Caco-2 (cell line): ENCODE results near the gene RCOR3. TPM values are rescaled to one million over a fixed set of nuclear protein-coding genes. Genes with fewer than 3 reads are reported as not detected.

Source experiments
- BruUV-seq: library from RNA; stranded (reverse); fragments of 400-500 nt; replicated peaks from 2 replicates; lab custom pipeline; 2021; lab: Mats Ljungman, UMichigan
- CTCF ChIA-PET: fragments of 300-600 bp; sonication (Branson Sonifier 250); formaldehyde crosslinking; loops from one replicate; lab custom pipeline; 2022; ENCODE audit warnings: antibody characterized with exemption; lab: Charles Lee
- POLR2A ChIA-PET: fragments of 300-600 bp; sonication (Branson Sonifier 250); formaldehyde crosslinking; loops from one replicate; lab custom pipeline; 2022; ENCODE audit warnings: antibody characterized with exemption; lab: Charles Lee
- DNase-seq, 2 experiments: peaks; one replicate each; pipeline versions ENCODE4 v3.0.0 to v3.0.0-alpha.2; 2020 to 2022
- H3K27me3 ChIP-seq: replicated peaks from 2 replicates; pipeline ENCODE4 v1.6.0; 2011; ENCODE audit warnings: low read length; ENCODE audit not compliant: control insufficient read depth, insufficient read depth
- H3K36me3 ChIP-seq: 2 replicates; pipeline ENCODE4 v1.5.1; 2011; ENCODE audit warnings: low read length; ENCODE audit not compliant: control insufficient read depth, insufficient read depth
- H3K4me1 ChIP-seq: fragments of 250-450 bp; sonication (Bioruptor Pico); 2 replicates; pipeline ENCODE4 v1.5.1; 2020; ENCODE audit warnings: mild to moderate bottlenecking
- H3K4me3 ChIP-seq: 2 replicates; pipeline ENCODE4 v1.5.1; 2011; ENCODE audit warnings: low read depth, mild to moderate bottlenecking, control low read depth, low read length
- H3K9me3 ChIP-seq: fragments of 250-450 bp; sonication (Bioruptor Pico); 2 replicates; pipeline ENCODE4 v1.5.1; 2020; ENCODE audit warnings: mild to moderate bottlenecking, moderate library complexity
- H3K27ac Mint-ChIP-seq: one replicate; pipeline ENCODE4 v1.8.0; 2022; ENCODE audit warnings: mixed read lengths; ENCODE audit not compliant: unreplicated experiment
- H3K27me3 Mint-ChIP-seq: one replicate; pipeline ENCODE4 v1.8.0; 2022; ENCODE audit warnings: mixed read lengths; ENCODE audit not compliant: insufficient read depth, unreplicated experiment
- H3K36me3 Mint-ChIP-seq: one replicate; pipeline ENCODE4 v1.8.0; 2022; ENCODE audit warnings: mild to moderate bottlenecking, mixed read lengths; ENCODE audit not compliant: insufficient read depth, unreplicated experiment
- H3K4me1 Mint-ChIP-seq: one replicate; pipeline ENCODE4 v1.8.0; 2022; ENCODE audit warnings: low read depth, mixed read lengths; ENCODE audit not compliant: unreplicated experiment
- H3K4me3 Mint-ChIP-seq: one replicate; pipeline ENCODE4 v1.8.0; 2022; ENCODE audit warnings: mild to moderate bottlenecking, moderate library complexity, mixed read lengths; ENCODE audit not compliant: unreplicated experiment
- H3K9me3 Mint-ChIP-seq: one replicate; pipeline ENCODE4 v1.8.0; 2022; ENCODE audit warnings: mixed read lengths; ENCODE audit not compliant: unreplicated experiment
- intact Hi-C: fragments of 100-400 bp; cut with micrococcal nuclease; formaldehyde crosslinking; loops from one replicate; pipeline ENCODE4 v1.10.0; 2022; ENCODE audit not compliant: unreplicated experiment
- total RNA-seq: library from RNA; stranded (reverse); gene quantifications from 2 replicates; pipeline ENCODE4 v1.2.3, GENCODE V29; 2022
- TF ChIP-seq, protein P1 (sequence below), 2 experiments: fragments of 200-600 bp in 1 of 2; IDR thresholded peaks; 1 replicate in 1 of 2; 2 replicates in 1 of 2; pipeline versions ENCODE4 v1.5.1 to v1.8.0; 2011 to 2022; ENCODE audit warnings: antibody characterized with exemption in 1 of 2, control low read depth in 1 of 2, inconsistent platforms in 1 of 2, low read depth in 1 of 2, low read length in 1 of 2, mild to moderate bottlenecking in 1 of 2, moderate library complexity in 1 of 2; ENCODE audit not compliant: insufficient read depth in 1 of 2, severe bottlenecking in 1 of 2, unreplicated experiment in 1 of 2

The RCOR3 gene
- total RNA-seq, 1 experiment from 2014 or later = 42.3 TPM

DNA sequence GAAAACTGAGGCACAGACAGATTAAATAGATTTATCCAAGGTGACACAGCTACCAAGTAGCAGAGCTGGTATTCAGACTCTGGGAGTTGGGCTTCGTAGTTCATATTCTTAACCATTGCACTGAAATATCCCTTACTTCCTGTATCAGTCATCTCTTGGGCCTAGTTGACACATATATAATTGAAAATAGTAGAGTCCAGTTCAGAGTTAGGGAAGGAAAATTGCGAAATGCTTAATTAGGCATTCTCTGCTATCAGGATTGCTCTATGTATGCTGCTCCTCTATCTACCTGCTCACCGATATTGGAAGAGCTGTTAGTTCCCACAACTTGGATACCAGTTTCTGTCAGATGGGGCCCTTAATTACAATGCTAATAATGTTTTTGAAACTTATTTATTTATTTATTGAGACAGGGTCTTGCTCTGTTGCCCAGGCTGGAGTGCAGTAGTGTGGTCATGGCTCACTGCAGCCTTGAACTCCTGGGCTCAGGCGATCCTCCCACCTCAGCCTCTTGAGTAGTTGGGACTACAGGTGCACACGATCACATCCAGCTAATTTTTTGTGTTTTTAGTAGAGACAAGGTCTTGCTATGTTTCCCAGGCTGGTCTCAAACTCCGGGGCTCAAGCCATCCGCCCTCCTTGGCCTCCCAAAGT is 8.2 kb downstream of the RCOR3 start:
- H3K9me3 Mint-ChIP-seq = no peaks in the 10 kb centered on the region
- Histone ChIP-seq H3K36me3 (peaks cover 1% of the 10 kb centered on the region; the same call in 1 of the 2 replicates), H3K4me1 (peaks cover 8% of the 10 kb centered on the region; the same call in 1 of the 2 replicates), H3K9me3 (no peaks in the 10 kb centered on the region), H3K27me3 (no peaks in the 10 kb centered on the region), H3K4me3 (no peak overlapping the region)
- no peaks in the 10 kb centered on the region for H3K27me3 Mint-ChIP-seq
- no peak overlapping the region for H3K4me3 Mint-ChIP-seq
- POLR2A ChIA-PET = no interaction called here
- H3K27ac Mint-ChIP-seq = no peak overlapping the region
- TF ChIP-seq, protein P1, sequence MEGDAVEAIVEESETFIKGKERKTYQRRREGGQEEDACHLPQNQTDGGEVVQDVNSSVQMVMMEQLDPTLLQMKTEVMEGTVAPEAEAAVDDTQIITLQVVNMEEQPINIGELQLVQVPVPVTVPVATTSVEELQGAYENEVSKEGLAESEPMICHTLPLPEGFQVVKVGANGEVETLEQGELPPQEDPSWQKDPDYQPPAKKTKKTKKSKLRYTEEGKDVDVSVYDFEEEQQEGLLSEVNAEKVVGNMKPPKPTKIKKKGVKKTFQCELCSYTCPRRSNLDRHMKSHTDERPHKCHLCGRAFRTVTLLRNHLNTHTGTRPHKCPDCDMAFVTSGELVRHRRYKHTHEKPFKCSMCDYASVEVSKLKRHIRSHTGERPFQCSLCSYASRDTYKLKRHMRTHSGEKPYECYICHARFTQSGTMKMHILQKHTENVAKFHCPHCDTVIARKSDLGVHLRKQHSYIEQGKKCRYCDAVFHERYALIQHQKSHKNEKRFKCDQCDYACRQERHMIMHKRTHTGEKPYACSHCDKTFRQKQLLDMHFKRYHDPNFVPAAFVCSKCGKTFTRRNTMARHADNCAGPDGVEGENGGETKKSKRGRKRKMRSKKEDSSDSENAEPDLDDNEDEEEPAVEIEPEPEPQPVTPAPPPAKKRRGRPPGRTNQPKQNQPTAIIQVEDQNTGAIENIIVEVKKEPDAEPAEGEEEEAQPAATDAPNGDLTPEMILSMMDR (IDR thresholded peaks at IDR 0.05; ENCODE audit: insufficient read depth in 1 of 2, low read depth in 1 of 2, low read length in 1 of 2, severe bottlenecking in 1 of 2, unreplicated experiment in 1 of 2) = no peak
- H3K36me3 Mint-ChIP-seq = peaks cover 8% of the 10 kb centered on the region
- DNase-seq = no peak
- intact Hi-C loops = no loop called here
- H3K4me1 Mint-ChIP-seq = no peaks in the 10 kb centered on the region
- no TSS peak for BruUV-seq
- CTCF ChIA-PET = interaction anchor here (0.6 kb wide), 1 partner anchor 209 kb away, joined by 3 read pairs; no protein-coding TSS in a partner anchor

DNA sequence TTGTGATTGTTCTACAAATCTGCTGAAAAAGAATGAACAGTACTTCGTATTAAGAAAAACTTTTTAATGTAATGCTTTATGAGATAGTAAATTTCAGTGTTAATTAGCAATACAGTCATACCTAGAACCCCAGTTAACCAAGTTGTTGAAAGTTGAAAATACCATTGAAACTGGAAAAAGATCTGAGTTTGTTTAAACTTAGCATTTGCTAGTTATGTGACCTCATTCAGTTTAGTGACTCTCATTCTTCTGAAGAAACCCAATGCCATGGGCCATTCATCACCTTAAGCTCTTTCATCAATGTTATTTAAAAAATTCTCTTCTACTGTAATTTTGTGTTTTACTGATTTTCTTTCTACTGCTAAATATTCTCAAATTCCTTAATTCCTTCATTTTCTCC is 20.2 kb downstream of the RCOR3 start:
- H3K27me3 Mint-ChIP-seq = no peaks in the 10 kb centered on the region
- H3K27ac Mint-ChIP-seq = no peak overlapping the region
- TF ChIP-seq, protein P1 (IDR thresholded peaks at IDR 0.05; ENCODE audit: insufficient read depth in 1 of 2, low read depth in 1 of 2, low read length in 1 of 2, severe bottlenecking in 1 of 2, unreplicated experiment in 1 of 2) = no peak
- H3K9me3 Mint-ChIP-seq = no peaks in the 10 kb centered on the region
- peaks cover 17% of the 10 kb centered on the region for H3K36me3 Mint-ChIP-seq
- Histone ChIP-seq H3K27me3 (no peaks in the 10 kb centered on the region), H3K36me3 (no peaks in the 10 kb centered on the region), H3K4me3 (no peak overlapping the region), H3K4me1 (no peaks in the 10 kb centered on the region), H3K9me3 (no peaks in the 10 kb centered on the region)
- H3K4me3 Mint-ChIP-seq = no peak overlapping the region
- BruUV-seq = no TSS peak
- CTCF ChIA-PET = no interaction called here
- intact Hi-C loops = no loop called here
- POLR2A ChIA-PET = no interaction called here
- H3K4me1 Mint-ChIP-seq = no peaks in the 10 kb centered on the region
- no peak for DNase-seq

DNA sequence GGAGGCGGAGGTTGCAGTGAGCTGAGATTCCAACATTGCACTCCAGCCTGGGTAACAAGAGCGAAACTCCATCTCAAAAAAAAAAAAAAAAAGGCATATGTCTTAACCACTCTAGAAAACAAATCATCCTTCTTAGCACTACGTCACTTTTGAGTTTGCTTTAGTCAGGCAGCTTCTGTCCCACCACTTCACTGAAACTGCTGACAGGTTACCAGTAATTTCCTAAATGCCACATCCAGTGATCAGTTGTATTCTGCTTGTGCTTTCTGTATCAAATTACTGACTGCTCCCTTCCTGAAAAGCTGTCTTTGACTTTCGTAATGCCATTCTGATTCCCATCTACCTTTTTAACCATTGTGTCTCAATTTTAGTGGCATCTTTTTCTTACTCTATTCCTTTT is 21.7 kb downstream of the RCOR3 start:
- Mint-ChIP-seq H3K4me1 (no peaks in the 10 kb centered on the region), H3K36me3 (peaks cover 20% of the 10 kb centered on the region), H3K27me3 (no peaks in the 10 kb centered on the region), H3K4me3 (no peak overlapping the region), H3K27ac (no peak overlapping the region), H3K9me3 (no peaks in the 10 kb centered on the region)
- no peak for DNase-seq
- Histone ChIP-seq H3K4me1 (no peaks in the 10 kb centered on the region), H3K4me3 (no peak overlapping the region), H3K36me3 (no peaks in the 10 kb centered on the region), H3K9me3 (no peaks in the 10 kb centered on the region), H3K27me3 (no peaks in the 10 kb centered on the region)
- ChIA-PET CTCF (no interaction called here), POLR2A (no interaction called here)
- TF ChIP-seq, protein P1 (IDR thresholded peaks at IDR 0.05; ENCODE audit: insufficient read depth in 1 of 2, low read depth in 1 of 2, low read length in 1 of 2, severe bottlenecking in 1 of 2, unreplicated experiment in 1 of 2) = no peak
- no TSS peak for BruUV-seq
- intact Hi-C loops = no loop called here
